ENCODE data around the gene PTRH2. TPM values are rescaled to one million over a fixed set of nuclear protein-coding genes. Genes with fewer than 3 reads are reported as not detected.

PTRH2 gene
- total RNA-seq, 1 experiment from 2014 or later, result 32.6 TPM

DNA sequence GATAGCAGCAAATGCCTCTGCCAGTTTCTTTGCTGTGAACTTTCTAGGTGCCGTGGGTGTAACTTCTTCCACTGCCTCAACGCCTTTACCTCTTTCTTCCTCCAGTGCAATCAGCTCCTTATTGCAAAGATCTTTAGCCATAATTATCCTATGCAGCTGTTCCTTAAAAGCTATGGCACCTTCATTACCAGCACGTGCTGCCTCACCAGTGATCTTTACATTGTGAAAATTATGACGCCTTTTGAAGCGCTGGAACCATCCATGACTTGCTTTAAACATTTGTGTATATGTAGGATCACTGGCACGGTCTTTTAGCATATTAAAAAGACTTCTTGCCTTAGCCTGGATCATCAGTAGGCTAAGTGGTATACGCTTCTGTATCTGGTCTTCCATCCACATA, 8.0 kb downstream of the PTRH2 start:
- Mint-ChIP-seq H3K4me3 (no peak overlapping the region), H3K27ac (no peak overlapping the region; the same call in 1 of the 2 replicates), H3K27me3 (ENCODE audit: low read depth) (no peaks in the 10 kb centered on the region), H3K9me3 (no peaks in the 10 kb centered on the region), H3K36me3 (peaks cover 39% of the 10 kb centered on the region), H3K4me1 (peaks cover 19% of the 10 kb centered on the region)
- no peak for DNase-seq (ENCODE audit: low spot score)
- CTCF ChIA-PET, result no interaction called here
- TF ChIP-seq, protein P1, sequence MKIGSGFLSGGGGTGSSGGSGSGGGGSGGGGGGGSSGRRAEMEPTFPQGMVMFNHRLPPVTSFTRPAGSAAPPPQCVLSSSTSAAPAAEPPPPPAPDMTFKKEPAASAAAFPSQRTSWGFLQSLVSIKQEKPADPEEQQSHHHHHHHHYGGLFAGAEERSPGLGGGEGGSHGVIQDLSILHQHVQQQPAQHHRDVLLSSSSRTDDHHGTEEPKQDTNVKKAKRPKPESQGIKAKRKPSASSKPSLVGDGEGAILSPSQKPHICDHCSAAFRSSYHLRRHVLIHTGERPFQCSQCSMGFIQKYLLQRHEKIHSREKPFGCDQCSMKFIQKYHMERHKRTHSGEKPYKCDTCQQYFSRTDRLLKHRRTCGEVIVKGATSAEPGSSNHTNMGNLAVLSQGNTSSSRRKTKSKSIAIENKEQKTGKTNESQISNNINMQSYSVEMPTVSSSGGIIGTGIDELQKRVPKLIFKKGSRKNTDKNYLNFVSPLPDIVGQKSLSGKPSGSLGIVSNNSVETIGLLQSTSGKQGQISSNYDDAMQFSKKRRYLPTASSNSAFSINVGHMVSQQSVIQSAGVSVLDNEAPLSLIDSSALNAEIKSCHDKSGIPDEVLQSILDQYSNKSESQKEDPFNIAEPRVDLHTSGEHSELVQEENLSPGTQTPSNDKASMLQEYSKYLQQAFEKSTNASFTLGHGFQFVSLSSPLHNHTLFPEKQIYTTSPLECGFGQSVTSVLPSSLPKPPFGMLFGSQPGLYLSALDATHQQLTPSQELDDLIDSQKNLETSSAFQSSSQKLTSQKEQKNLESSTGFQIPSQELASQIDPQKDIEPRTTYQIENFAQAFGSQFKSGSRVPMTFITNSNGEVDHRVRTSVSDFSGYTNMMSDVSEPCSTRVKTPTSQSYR (CRISPR knock-in tag; IDR thresholded peaks at IDR 0.05), result no peak
- TF ChIP-seq CBFB (CRISPR knock-in tag; IDR thresholded peaks at IDR 0.05; ENCODE audit: low read depth) (no peak), RELA (CRISPR knock-in tag; IDR thresholded peaks at IDR 0.05; ENCODE audit: borderline replicate concordance) (no peak), HMGA2 (CRISPR knock-in tag; IDR thresholded peaks at IDR 0.05) (no peak), GTF2I (CRISPR knock-in tag; conservative IDR thresholded peaks at IDR 0.05) (no peak), ZNF396 (CRISPR knock-in tag; IDR thresholded peaks at IDR 0.05; ENCODE audit: borderline replicate concordance) (no peak), MYBL2 (CRISPR knock-in tag; IDR thresholded peaks at IDR 0.05) (no peak), TP53 (CRISPR knock-in tag; IDR thresholded peaks at IDR 0.05) (no peak), FOXP1 (CRISPR knock-in tag; IDR thresholded peaks at IDR 0.05; ENCODE audit: borderline replicate concordance) (no peak), SMAD3 (CRISPR knock-in tag; IDR thresholded peaks at IDR 0.05; ENCODE audit: borderline replicate concordance) (no peak)
- TF ChIP-seq, protein P2, sequence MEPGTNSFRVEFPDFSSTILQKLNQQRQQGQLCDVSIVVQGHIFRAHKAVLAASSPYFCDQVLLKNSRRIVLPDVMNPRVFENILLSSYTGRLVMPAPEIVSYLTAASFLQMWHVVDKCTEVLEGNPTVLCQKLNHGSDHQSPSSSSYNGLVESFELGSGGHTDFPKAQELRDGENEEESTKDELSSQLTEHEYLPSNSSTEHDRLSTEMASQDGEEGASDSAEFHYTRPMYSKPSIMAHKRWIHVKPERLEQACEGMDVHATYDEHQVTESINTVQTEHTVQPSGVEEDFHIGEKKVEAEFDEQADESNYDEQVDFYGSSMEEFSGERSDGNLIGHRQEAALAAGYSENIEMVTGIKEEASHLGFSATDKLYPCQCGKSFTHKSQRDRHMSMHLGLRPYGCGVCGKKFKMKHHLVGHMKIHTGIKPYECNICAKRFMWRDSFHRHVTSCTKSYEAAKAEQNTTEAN (CRISPR knock-in tag; IDR thresholded peaks at IDR 0.05), result no peak
- TF ChIP-seq, protein P3, sequence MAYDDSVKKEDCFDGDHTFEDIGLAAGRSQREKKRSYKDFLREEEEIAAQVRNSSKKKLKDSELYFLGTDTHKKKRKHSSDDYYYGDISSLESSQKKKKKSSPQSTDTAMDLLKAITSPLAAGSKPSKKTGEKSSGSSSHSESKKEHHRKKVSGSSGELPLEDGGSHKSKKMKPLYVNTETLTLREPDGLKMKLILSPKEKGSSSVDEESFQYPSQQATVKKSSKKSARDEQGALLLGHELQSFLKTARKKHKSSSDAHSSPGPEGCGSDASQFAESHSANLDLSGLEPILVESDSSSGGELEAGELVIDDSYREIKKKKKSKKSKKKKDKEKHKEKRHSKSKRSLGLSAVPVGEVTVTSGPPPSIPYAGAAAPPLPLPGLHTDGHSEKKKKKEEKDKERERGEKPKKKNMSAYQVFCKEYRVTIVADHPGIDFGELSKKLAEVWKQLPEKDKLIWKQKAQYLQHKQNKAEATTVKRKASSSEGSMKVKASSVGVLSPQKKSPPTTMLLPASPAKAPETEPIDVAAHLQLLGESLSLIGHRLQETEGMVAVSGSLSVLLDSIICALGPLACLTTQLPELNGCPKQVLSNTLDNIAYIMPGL (CRISPR knock-in tag; IDR thresholded peaks at IDR 0.05), result no peak
- no peak for ATAC-seq
- POLR2A ChIA-PET, result interaction anchor here (0.6 kb wide), 1 partner anchor 183 kb away, joined by 4 read pairs; no protein-coding TSS in a partner anchor

DNA sequence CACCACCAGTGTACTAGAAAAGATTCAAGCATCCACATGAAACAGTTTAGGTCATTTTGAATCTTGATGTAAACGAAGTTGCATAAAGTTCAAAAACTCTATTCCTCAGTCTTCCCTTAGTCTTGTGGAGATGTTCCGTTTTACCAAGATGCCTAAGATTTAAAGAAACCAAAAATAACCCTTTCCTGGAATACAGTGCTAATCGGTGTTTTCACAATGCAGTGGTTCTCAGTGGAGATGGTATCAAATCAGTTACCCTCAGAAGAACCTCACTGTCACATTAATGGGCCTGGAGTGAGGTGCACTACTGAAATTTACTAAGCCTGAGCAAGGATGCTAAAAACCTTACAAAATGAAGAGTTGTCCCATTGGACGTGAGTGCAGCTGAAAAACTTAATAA, 9.1 kb downstream of the PTRH2 start:
- Mint-ChIP-seq H3K9me3 (no peaks in the 10 kb centered on the region), H3K27me3 (ENCODE audit: low read depth) (no peaks in the 10 kb centered on the region), H3K4me3 (no peak overlapping the region), H3K36me3 (peaks cover 45% of the 10 kb centered on the region), H3K4me1 (peaks cover 16% of the 10 kb centered on the region), H3K27ac (no peak overlapping the region)
- ChIA-PET CTCF (no interaction called here), POLR2A (no interaction called here)
- DNase-seq (ENCODE audit: low spot score) (no peak), ATAC-seq (no peak)
- TF ChIP-seq, protein P4, sequence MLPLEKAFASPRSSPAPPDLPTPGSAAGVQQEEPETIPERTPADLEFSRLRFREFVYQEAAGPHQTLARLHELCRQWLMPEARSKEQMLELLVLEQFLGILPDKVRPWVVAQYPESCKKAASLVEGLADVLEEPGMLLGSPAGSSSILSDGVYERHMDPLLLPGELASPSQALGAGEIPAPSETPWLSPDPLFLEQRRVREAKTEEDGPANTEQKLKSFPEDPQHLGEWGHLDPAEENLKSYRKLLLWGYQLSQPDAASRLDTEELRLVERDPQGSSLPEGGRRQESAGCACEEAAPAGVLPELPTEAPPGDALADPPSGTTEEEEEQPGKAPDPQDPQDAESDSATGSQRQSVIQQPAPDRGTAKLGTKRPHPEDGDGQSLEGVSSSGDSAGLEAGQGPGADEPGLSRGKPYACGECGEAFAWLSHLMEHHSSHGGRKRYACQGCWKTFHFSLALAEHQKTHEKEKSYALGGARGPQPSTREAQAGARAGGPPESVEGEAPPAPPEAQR (CRISPR knock-in tag; IDR thresholded peaks at IDR 0.05), result no peak
- TF ChIP-seq RORB (CRISPR knock-in tag; IDR thresholded peaks at IDR 0.05) (no peak), KAT7 (CRISPR knock-in tag; IDR thresholded peaks at IDR 0.05; ENCODE audit: borderline replicate concordance) (no peak), FOXP1 (CRISPR knock-in tag; IDR thresholded peaks at IDR 0.05; ENCODE audit: borderline replicate concordance) (no peak), ZNF138 (CRISPR knock-in tag; conservative IDR thresholded peaks at IDR 0.05) (no peak), FOXJ3 (CRISPR knock-in tag; IDR thresholded peaks at IDR 0.05; ENCODE audit: borderline replicate concordance) (no peak), HMGA2 (CRISPR knock-in tag; IDR thresholded peaks at IDR 0.05) (no peak), NFATC4 (CRISPR knock-in tag; IDR thresholded peaks at IDR 0.05) (no peak), ESRRA (CRISPR knock-in tag; IDR thresholded peaks at IDR 0.05; ENCODE audit: borderline replicate concordance) (no peak), SOX15 (CRISPR knock-in tag; IDR thresholded peaks at IDR 0.05) (no peak), GTF2I (CRISPR knock-in tag; conservative IDR thresholded peaks at IDR 0.05) (no peak), JAZF1 (CRISPR knock-in tag; IDR thresholded peaks at IDR 0.05) (no peak), ZNF317 (CRISPR knock-in tag; IDR thresholded peaks at IDR 0.05; ENCODE audit: borderline replicate concordance, low read depth) (no peak)
- TF ChIP-seq, protein P5, sequence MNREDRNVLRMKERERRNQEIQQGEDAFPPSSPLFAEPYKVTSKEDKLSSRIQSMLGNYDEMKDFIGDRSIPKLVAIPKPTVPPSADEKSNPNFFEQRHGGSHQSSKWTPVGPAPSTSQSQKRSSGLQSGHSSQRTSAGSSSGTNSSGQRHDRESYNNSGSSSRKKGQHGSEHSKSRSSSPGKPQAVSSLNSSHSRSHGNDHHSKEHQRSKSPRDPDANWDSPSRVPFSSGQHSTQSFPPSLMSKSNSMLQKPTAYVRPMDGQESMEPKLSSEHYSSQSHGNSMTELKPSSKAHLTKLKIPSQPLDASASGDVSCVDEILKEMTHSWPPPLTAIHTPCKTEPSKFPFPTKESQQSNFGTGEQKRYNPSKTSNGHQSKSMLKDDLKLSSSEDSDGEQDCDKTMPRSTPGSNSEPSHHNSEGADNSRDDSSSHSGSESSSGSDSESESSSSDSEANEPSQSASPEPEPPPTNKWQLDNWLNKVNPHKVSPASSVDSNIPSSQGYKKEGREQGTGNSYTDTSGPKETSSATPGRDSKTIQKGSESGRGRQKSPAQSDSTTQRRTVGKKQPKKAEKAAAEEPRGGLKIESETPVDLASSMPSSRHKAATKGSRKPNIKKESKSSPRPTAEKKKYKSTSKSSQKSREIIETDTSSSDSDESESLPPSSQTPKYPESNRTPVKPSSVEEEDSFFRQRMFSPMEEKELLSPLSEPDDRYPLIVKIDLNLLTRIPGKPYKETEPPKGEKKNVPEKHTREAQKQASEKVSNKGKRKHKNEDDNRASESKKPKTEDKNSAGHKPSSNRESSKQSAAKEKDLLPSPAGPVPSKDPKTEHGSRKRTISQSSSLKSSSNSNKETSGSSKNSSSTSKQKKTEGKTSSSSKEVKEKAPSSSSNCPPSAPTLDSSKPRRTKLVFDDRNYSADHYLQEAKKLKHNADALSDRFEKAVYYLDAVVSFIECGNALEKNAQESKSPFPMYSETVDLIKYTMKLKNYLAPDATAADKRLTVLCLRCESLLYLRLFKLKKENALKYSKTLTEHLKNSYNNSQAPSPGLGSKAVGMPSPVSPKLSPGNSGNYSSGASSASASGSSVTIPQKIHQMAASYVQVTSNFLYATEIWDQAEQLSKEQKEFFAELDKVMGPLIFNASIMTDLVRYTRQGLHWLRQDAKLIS (CRISPR knock-in tag; IDR thresholded peaks at IDR 0.05; ENCODE audit: borderline replicate concordance), result no peak
- TF ChIP-seq, protein P3 (CRISPR knock-in tag; IDR thresholded peaks at IDR 0.05), result no peak

All from WTC11 (cell line).